ENCODE measurements around the gene ZFP3. TPM values are rescaled to one million over a fixed set of nuclear protein-coding genes. Genes with fewer than 3 reads are reported as not detected.

ZFP3 gene
- total and polyA plus RNA-seq, 2 donors (not counting 3 experiments of a cell fraction or from before 2014, with no cell fraction given) = 1.7 TPM

DNA sequence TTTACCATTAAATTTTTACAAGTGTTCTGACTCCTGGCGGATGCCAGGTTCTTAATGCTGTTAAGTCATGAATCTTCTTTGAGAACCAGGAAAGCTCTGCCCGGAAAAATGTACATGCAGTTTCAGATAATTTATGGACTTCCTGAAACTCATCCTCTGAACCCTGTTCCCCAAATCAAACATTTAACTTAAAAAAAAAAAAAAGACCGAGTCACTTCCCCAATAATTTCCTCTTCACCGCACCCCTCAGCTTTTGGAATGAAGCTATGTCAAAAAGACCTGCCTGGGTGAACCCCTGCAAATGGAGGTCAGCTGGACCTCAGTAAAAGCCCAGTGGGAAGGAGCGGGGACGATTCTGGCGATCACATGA lies 18.4 kb downstream of the ZFP3 start:
- Histone ChIP-seq H3K9me1 (replicated peaks; ENCODE audit: control insufficient read depth, extremely low read depth, insufficient read depth, low read length) (no peaks in the 10 kb centered on the region), H3K9ac (replicated peaks; ENCODE audit: extremely low read depth, insufficient read depth, low read length) (no peak overlapping the region), H3K4me3 (replicated peaks in 1 of 3; ENCODE audit: insufficient read depth in 1 of 3, low read depth in 1 of 3, low read length in 3 of 3) (no peak overlapping the region), H3K27ac (ENCODE audit: insufficient read depth, low read depth, low read length) (no peak overlapping the region), H3K4me2 (ENCODE audit: insufficient read depth, low read length) (no peak overlapping the region), H3K27me3 (ENCODE audit: control insufficient read depth in 2 of 2, insufficient read depth in 2 of 2, low read length in 2 of 2) (peaks cover 4 to 20% of the 10 kb centered on the region in 2 experiments), H4K20me1 (replicated peaks; ENCODE audit: control insufficient read depth, extremely low read depth, insufficient read depth, low read length) (no peaks in the 10 kb centered on the region), H3K9me3 (replicated peaks; ENCODE audit: control insufficient read depth, insufficient read depth, low read length) (peaks cover 15% of the 10 kb centered on the region), H2AFZ (ENCODE audit: low read depth, low read length) (no peak overlapping the region), H3K36me3 (ENCODE audit: control insufficient read depth in 2 of 2, extremely low read depth in 1 of 2, insufficient read depth in 2 of 2, low read length in 2 of 2) (no peaks in the 10 kb centered on the region), H3K79me2 (ENCODE audit: control insufficient read depth, insufficient read depth, low read length) (no peaks in the 10 kb centered on the region), H3K4me1 (ENCODE audit: control insufficient read depth, extremely low read depth, insufficient read depth, low read length) (no peaks in the 10 kb centered on the region)
- dilution Hi-C loops (cut with MboI; ENCODE audit: extremely low pct_ligation_motif_present, low sequenced_read_pairs) = no loop called here
- no peak for TF ChIP-seq JUN (IDR thresholded peaks at IDR 0.05; ENCODE audit: borderline replicate concordance, insufficient read depth, insufficient read length, low read depth)
- CTCF ChIA-PET = interaction anchor here (1.5 kb wide), 1 partner anchor 13 kb away, joined by 4 read pairs; no protein-coding TSS in a partner anchor
- no TSS peak for BruUV-seq (replicated peaks)
- no peak for DNase-seq (ENCODE audit: low read depth, low spot score)
- POLR2A ChIA-PET = no interaction called here
- no peak for FAIRE-seq
- intact Hi-C loops (cut with micrococcal nuclease) = no loop called here

DNA sequence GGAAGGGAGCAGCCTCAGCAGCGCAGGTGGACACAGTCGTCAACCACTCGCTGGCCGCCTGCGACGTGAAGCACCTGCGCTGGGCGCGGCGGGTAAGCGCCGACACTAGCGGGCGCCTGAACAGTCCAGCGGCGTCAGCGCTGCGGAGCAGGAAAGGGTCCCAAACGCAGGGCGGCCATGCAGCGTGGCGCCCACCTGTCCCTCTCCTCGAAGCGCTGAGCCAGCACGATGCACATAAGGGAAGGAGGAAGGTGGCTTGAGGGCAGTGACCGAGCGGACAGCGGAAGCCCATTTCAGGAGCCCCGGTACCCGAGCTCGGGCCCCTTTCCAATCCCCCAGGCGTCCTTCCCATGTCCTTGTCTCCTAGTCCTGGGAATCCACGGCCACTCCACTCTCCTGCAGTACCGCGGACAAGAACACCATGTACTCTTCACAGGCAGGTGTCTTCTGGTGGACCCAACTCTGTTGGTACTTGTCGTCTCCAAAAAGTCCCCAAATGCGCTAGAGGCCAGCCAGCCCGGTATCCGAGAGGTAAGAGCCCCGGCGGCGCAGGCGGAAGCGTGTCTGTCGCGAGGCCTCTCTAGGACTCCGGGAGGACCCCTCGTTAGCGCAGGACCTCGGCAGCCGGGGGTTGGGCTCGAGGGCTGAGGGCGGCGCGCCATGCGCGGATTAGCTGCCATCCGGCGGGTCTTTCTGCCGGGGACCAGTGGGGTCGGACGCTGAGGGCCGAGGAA lies 19.0 kb downstream of the ZFP3 start:
- H2AFZ ChIP-seq (ENCODE audit: low read depth, low read length) = no peak overlapping the region
- ChIA-PET CTCF (interaction anchor here (1.5 kb wide), 1 partner anchor 13 kb away, joined by 4 read pairs; no protein-coding TSS in a partner anchor), POLR2A (no interaction called here)
- H3K4me2 ChIP-seq (ENCODE audit: insufficient read depth, low read length) = no peak overlapping the region
- peaks cover 4 to 20% of the 10 kb centered on the region in 2 experiments for H3K27me3 ChIP-seq (ENCODE audit: control insufficient read depth in 2 of 2, insufficient read depth in 2 of 2, low read length in 2 of 2)
- peaks cover 15% of the 10 kb centered on the region for H3K9me3 ChIP-seq (replicated peaks; ENCODE audit: control insufficient read depth, insufficient read depth, low read length)
- H3K36me3 ChIP-seq (ENCODE audit: control insufficient read depth in 2 of 2, extremely low read depth in 1 of 2, insufficient read depth in 2 of 2, low read length in 2 of 2) = no peaks in the 10 kb centered on the region
- no peak overlapping the region for H3K9ac ChIP-seq (replicated peaks; ENCODE audit: extremely low read depth, insufficient read depth, low read length)
- dilution Hi-C loops (cut with MboI; ENCODE audit: extremely low pct_ligation_motif_present, low sequenced_read_pairs) (no loop called here), intact Hi-C loops (cut with micrococcal nuclease) (no loop called here)
- H4K20me1 ChIP-seq (replicated peaks; ENCODE audit: control insufficient read depth, extremely low read depth, insufficient read depth, low read length) = no peaks in the 10 kb centered on the region
- H3K9me1 ChIP-seq (replicated peaks; ENCODE audit: control insufficient read depth, extremely low read depth, insufficient read depth, low read length) = no peaks in the 10 kb centered on the region
- no TSS peak for BruUV-seq (replicated peaks)
- TF ChIP-seq, protein P1, sequence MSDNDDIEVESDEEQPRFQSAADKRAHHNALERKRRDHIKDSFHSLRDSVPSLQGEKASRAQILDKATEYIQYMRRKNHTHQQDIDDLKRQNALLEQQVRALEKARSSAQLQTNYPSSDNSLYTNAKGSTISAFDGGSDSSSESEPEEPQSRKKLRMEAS (IDR thresholded peaks at IDR 0.05; ENCODE audit: insufficient read depth, insufficient read length) = no peak
- TF ChIP-seq POLR2AphosphoS5 (IDR thresholded peaks at IDR 0.05; ENCODE audit: insufficient read depth, low read depth, low read length) (no peak), JUN (IDR thresholded peaks at IDR 0.05; ENCODE audit: borderline replicate concordance, insufficient read depth, insufficient read length, low read depth) (no peak), MYC (IDR thresholded peaks at IDR 0.05; ENCODE audit: low read depth, low read length) (no peak), FOS (IDR thresholded peaks at IDR 0.05; ENCODE audit: borderline replicate concordance, insufficient read depth, low read length) (no peak), GATA2 (IDR thresholded peaks at IDR 0.05; ENCODE audit: insufficient read depth, insufficient read length, low read depth, low read length) (no peak), EZH2 (IDR thresholded peaks at IDR 0.05; ENCODE audit: borderline replicate concordance, low read depth, low read length, severe bottlenecking) (no peak), POLR2A (IDR thresholded peaks at IDR 0.05; ENCODE audit: low read depth, low read length) (no peak)
- TF ChIP-seq, protein P2, sequence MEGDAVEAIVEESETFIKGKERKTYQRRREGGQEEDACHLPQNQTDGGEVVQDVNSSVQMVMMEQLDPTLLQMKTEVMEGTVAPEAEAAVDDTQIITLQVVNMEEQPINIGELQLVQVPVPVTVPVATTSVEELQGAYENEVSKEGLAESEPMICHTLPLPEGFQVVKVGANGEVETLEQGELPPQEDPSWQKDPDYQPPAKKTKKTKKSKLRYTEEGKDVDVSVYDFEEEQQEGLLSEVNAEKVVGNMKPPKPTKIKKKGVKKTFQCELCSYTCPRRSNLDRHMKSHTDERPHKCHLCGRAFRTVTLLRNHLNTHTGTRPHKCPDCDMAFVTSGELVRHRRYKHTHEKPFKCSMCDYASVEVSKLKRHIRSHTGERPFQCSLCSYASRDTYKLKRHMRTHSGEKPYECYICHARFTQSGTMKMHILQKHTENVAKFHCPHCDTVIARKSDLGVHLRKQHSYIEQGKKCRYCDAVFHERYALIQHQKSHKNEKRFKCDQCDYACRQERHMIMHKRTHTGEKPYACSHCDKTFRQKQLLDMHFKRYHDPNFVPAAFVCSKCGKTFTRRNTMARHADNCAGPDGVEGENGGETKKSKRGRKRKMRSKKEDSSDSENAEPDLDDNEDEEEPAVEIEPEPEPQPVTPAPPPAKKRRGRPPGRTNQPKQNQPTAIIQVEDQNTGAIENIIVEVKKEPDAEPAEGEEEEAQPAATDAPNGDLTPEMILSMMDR (IDR thresholded peaks at IDR 0.05; ENCODE audit: extremely low read depth in 1 of 2, insufficient read depth in 1 of 2, low read depth in 1 of 2, low read length in 2 of 2) = no peak
- no peaks in the 10 kb centered on the region for H3K4me1 ChIP-seq (ENCODE audit: control insufficient read depth, extremely low read depth, insufficient read depth, low read length)
- no peaks in the 10 kb centered on the region for H3K79me2 ChIP-seq (ENCODE audit: control insufficient read depth, insufficient read depth, low read length)
- no peak for FAIRE-seq
- H3K27ac ChIP-seq (ENCODE audit: insufficient read depth, low read depth, low read length) = no peak overlapping the region
- DNase-seq (ENCODE audit: low read depth, low spot score) = no peak
- H3K4me3 ChIP-seq (replicated peaks in 1 of 3; ENCODE audit: insufficient read depth in 1 of 3, low read depth in 1 of 3, low read length in 3 of 3) = no peak overlapping the region
